HL-60 (cell line): ENCODE results near the gene PNMT.

Source experiments
- CTCF ChIP-seq: IDR thresholded peaks from one replicate; pipeline ENCODE4 v1.5.1; 2011; ENCODE audit warnings: low read length, control low read depth, inconsistent platforms; ENCODE audit not compliant: insufficient read depth
- REST ChIP-seq: IDR thresholded peaks from 2 replicates; pipeline ENCODE4 v1.6.1; 2012; ENCODE audit warnings: low read depth; ENCODE audit not compliant: insufficient replicate concordance
- SPI1 ChIP-seq: IDR thresholded peaks from 2 replicates; pipeline ENCODE4 v1.6.1; 2012; ENCODE audit warnings: low read depth, mild to moderate bottlenecking, borderline replicate concordance

- TF ChIP-seq CTCF (no peak), SPI1 (no peak), REST (no peak)
Measured at GRCh38 chr17:39658346-39658745, 9.9 kb upstream of the PNMT start.
